ENCODE measurements around the gene RUNX2.
A peak's percentile ranks its signal among the peaks of the same experiment; 100 is the strongest.

The RUNX2 gene

GRCh38 chr6:45521226-45521625 is 193.1 kb downstream of the RUNX2 start:
- no peak for DNase-seq (ENCODE audit: low spot score)

GRCh38 chr6:45522486-45522885 is 194.4 kb downstream of the RUNX2 start:
- DNase-seq (ENCODE audit: low spot score), result no peak

- no peak for DNase-seq (ENCODE audit: low spot score)
These were observed 199.1 kb downstream of the RUNX2 start for GRCh38 chr6:45527210-45527609.

- DNase-seq (ENCODE audit: low spot score), result peak; percentile 27
These were observed 204.0 kb downstream of the RUNX2 start for GRCh38 chr6:45531999-45532595.

- DNase-seq (ENCODE audit: low spot score), result no peak
These were observed 204.6 kb downstream of the RUNX2 start for GRCh38 chr6:45532721-45533210.

GRCh38 chr6:45533386-45533785 is 205.3 kb downstream of the RUNX2 start:
- peak; percentile 56 for DNase-seq (ENCODE audit: low spot score)

GRCh38 chr6:45535933-45536332 is 207.8 kb downstream of the RUNX2 start:
- DNase-seq (ENCODE audit: low spot score), result no peak

GRCh38 chr6:45537539-45537938 is 209.4 kb downstream of the RUNX2 start:
- DNase-seq (ENCODE audit: low spot score), result no peak

GRCh38 chr6:45538641-45539547 is 210.8 kb downstream of the RUNX2 start:
- DNase-seq (ENCODE audit: low spot score), result peak; percentile 68

GRCh38 chr6:45540375-45540920 is 212.3 kb downstream of the RUNX2 start:
- DNase-seq (ENCODE audit: low spot score), result no peak

- no peak for DNase-seq (ENCODE audit: low spot score)
These were observed 213.8 kb downstream of the RUNX2 start for GRCh38 chr6:45541934-45542333.

- no peak for DNase-seq (ENCODE audit: low spot score)
These were observed 215.4 kb downstream of the RUNX2 start for GRCh38 chr6:45543298-45544235.

GRCh38 chr6:45545416-45545815 is 217.3 kb downstream of the RUNX2 start:
- DNase-seq (ENCODE audit: low spot score), result no peak

GRCh38 chr6:45548657-45549515 is 220.8 kb downstream of the RUNX2 start:
- DNase-seq (ENCODE audit: low spot score), result no peak

GRCh38 chr6:45552536-45552935 is 224.4 kb downstream of the RUNX2 start:
- DNase-seq (ENCODE audit: low spot score), result no peak

- no peak for DNase-seq (ENCODE audit: low spot score)
These were observed 225.7 kb downstream of the RUNX2 start for GRCh38 chr6:45553730-45554344.

- no peak for DNase-seq (ENCODE audit: low spot score)
These were observed 226.5 kb downstream of the RUNX2 start for GRCh38 chr6:45554591-45554990.

GRCh38 chr6:45555981-45556771 is 228.0 kb downstream of the RUNX2 start:
- DNase-seq (ENCODE audit: low spot score), result no peak

GRCh38 chr6:45556828-45557227 is 228.7 kb downstream of the RUNX2 start:
- DNase-seq (ENCODE audit: low spot score), result peak; percentile 47

- DNase-seq (ENCODE audit: low spot score), result no peak
These were observed 229.3 kb downstream of the RUNX2 start for GRCh38 chr6:45557454-45557853.

All from COLO829 (cell line).